Natural killer cell (primary cell): Measurements from ENCODE around the gene KAT6B. TPM values are rescaled to one million over a fixed set of nuclear protein-coding genes. Genes with fewer than 3 reads are reported as not detected.
A peak's percentile ranks its signal among the peaks of the same experiment; 100 is the strongest.

Experiments used
- ATAC-seq, 3 donors: fragments of 150-1000 bp in 2 of 3; fragments of 200-7000 bp in 1 of 3; cut with Tn5 transposase; 1 replicate in 1 of 3; 2 replicates in 2 of 3; pipeline ENCODE4 v1.10.0; 2021; ENCODE audit warnings: mild to moderate bottlenecking in 2 of 3, moderate library complexity in 2 of 3
- DNase-seq, 2 donors: peaks; one replicate each; pipeline versions ENCODE4 v3.0.0 to v3.0.0-alpha.2; 2013 to 2021; ENCODE audit warnings: mixed read lengths in 1 of 2
- H3K27ac ChIP-seq: one replicate; pipeline ENCODE4 v1.5.1; 2013; ENCODE audit warnings: mild to moderate bottlenecking, low read length
- H3K27me3 ChIP-seq: one replicate; pipeline ENCODE4 v1.6.1; 2013; ENCODE audit warnings: low read length; ENCODE audit not compliant: control insufficient read depth, insufficient read depth
- H3K36me3 ChIP-seq: one replicate; pipeline ENCODE4 v1.6.1; 2013; ENCODE audit warnings: low read length; ENCODE audit not compliant: control insufficient read depth, insufficient read depth
- H3K4me1 ChIP-seq: one replicate; pipeline ENCODE4 v1.6.1; 2013; ENCODE audit warnings: low read length; ENCODE audit not compliant: control insufficient read depth, insufficient read depth
- H3K4me3 ChIP-seq: one replicate; pipeline ENCODE4 v1.5.1; 2013; ENCODE audit warnings: low read length
- H3K9me3 ChIP-seq: one replicate; pipeline ENCODE4 v1.6.1; 2013; ENCODE audit warnings: low read length; ENCODE audit not compliant: control insufficient read depth, insufficient read depth
- H3K27ac Mint-ChIP-seq, 2 donors: one replicate each; pipeline ENCODE4 v1.8.0; 2022; ENCODE audit warnings: mild to moderate bottlenecking in 2 of 2, mixed read lengths in 2 of 2, moderate library complexity in 1 of 2
- H3K27me3 Mint-ChIP-seq, 2 donors: one replicate each; pipeline ENCODE4 v1.8.0; 2022; ENCODE audit warnings: low read depth in 2 of 2, mixed read lengths in 2 of 2
- H3K36me3 Mint-ChIP-seq: one replicate; pipeline ENCODE4 v1.8.0; 2022; ENCODE audit warnings: mixed read lengths
- H3K4me1 Mint-ChIP-seq, 2 donors: one replicate each; pipeline ENCODE4 v1.8.0; 2022; ENCODE audit warnings: mixed read lengths in 2 of 2
- H3K4me3 Mint-ChIP-seq: one replicate; pipeline ENCODE4 v1.8.0; 2022; ENCODE audit warnings: mild to moderate bottlenecking, moderate library complexity, mixed read lengths
- H3K9me3 Mint-ChIP-seq, 2 donors: one replicate each; pipeline ENCODE4 v1.8.0; 2022; ENCODE audit warnings: mixed read lengths in 2 of 2
- CTCF ChIP-seq: fragments of 200-600 bp; IDR thresholded peaks from one replicate; pipeline ENCODE4 v1.8.0; 2022; ENCODE audit warnings: antibody characterized with exemption
- WGBS: methylation state at CpG from one replicate; pipeline ENCODE4 v1.1.7; 2013; ENCODE audit warnings: missing lambda C conversion rate; ENCODE audit not compliant: insufficient coverage; 5-methylcytosine and 5-hydroxymethylcytosine counted together
- intact Hi-C: fragments of 100-400 bp; cut with micrococcal nuclease; formaldehyde crosslinking; loops from one replicate; pipeline ENCODE4 v1.14.2; 2022
- total RNA-seq, 4 donors: library from RNA; stranded (reverse); fragments of 120-200 nt in 1 of 4; gene quantifications; one replicate each; pipeline versions ENCODE4 v1.2.3 to v1.2.4, GENCODE V29; 2013 to 2022

KAT6B gene
- total RNA-seq, 3 donors from 2014 or later (not counting 1 experiment from before 2014, with no cell fraction given): 117 to 133 (median 121) TPM

GRCh38 chr10:74949843-74950765, 123.7 kb downstream of the KAT6B start:
- no peak for TF ChIP-seq CTCF
- Mint-ChIP-seq H3K36me3 (no peaks in the 10 kb centered on the region), H3K27me3 (no peaks in the 10 kb centered on the region), H3K9me3 (no peaks in the 10 kb centered on the region), H3K27ac (peak overlapping the region; percentile 46 to 76), H3K4me3 (no peak overlapping the region), H3K4me1 (peaks cover 54 to 60% of the 10 kb centered on the region in 2 donors)
- no peaks in the 10 kb centered on the region for H3K9me3 ChIP-seq
- H3K4me3 ChIP-seq: no peak overlapping the region
- intact Hi-C loops: no loop called here
- H3K4me1 ChIP-seq: no peaks in the 10 kb centered on the region
- peak in 1 of 3 donors; percentile 47 for ATAC-seq
- no peaks in the 10 kb centered on the region for H3K36me3 ChIP-seq
- no peak overlapping the region for H3K27ac ChIP-seq
- no peak for DNase-seq
- WGBS: 87% methylated on average over 7 of the region's 8 CpGs
- no peaks in the 10 kb centered on the region for H3K27me3 ChIP-seq

GRCh38 chr10:74953214-74953613, 126.8 kb downstream of the KAT6B start:
- TF ChIP-seq CTCF: no peak
- no peaks in the 10 kb centered on the region for H3K4me1 ChIP-seq
- no peaks in the 10 kb centered on the region for H3K9me3 Mint-ChIP-seq
- H3K4me1 Mint-ChIP-seq: peaks cover 57 to 69% of the 10 kb centered on the region in 2 donors
- 85% methylated on average over 2 of the region's 2 CpGs for WGBS
- H3K36me3 ChIP-seq: no peaks in the 10 kb centered on the region
- DNase-seq: no peak
- peak overlapping the region; percentile 39 to 44 for H3K27ac Mint-ChIP-seq
- ATAC-seq: no peak
- no peaks in the 10 kb centered on the region for H3K27me3 Mint-ChIP-seq
- H3K4me3 ChIP-seq: no peak overlapping the region
- no peaks in the 10 kb centered on the region for H3K9me3 ChIP-seq
- H3K27me3 ChIP-seq: no peaks in the 10 kb centered on the region
- no peaks in the 10 kb centered on the region for H3K36me3 Mint-ChIP-seq
- H3K27ac ChIP-seq: no peak overlapping the region
- H3K4me3 Mint-ChIP-seq: no peak overlapping the region
- intact Hi-C loops: no loop called here

GRCh38 chr10:74955796-74956195, 129.4 kb downstream of the KAT6B start:
- no peaks in the 10 kb centered on the region for H3K36me3 ChIP-seq
- no peaks in the 10 kb centered on the region for H3K4me1 ChIP-seq
- Mint-ChIP-seq H3K4me1 (peaks cover 37 to 48% of the 10 kb centered on the region in 2 donors), H3K9me3 (no peaks in the 10 kb centered on the region), H3K27me3 (no peaks in the 10 kb centered on the region), H3K36me3 (no peaks in the 10 kb centered on the region), H3K4me3 (no peak overlapping the region), H3K27ac (no peak overlapping the region)
- intact Hi-C loops: no loop called here
- H3K27ac ChIP-seq: no peak overlapping the region
- H3K9me3 ChIP-seq: no peaks in the 10 kb centered on the region
- no peak for TF ChIP-seq CTCF
- no peak overlapping the region for H3K4me3 ChIP-seq
- no peaks in the 10 kb centered on the region for H3K27me3 ChIP-seq
- ATAC-seq: no peak
- WGBS: 86% methylated on average over 5 of the region's 5 CpGs
- DNase-seq: no peak
